GM23338 (cell line): ENCODE data around the gene OLFM1. TPM values are rescaled to one million over a fixed set of nuclear protein-coding genes. Genes with fewer than 3 reads are reported as not detected.

ENCODE experiments used
- ATAC-seq: fragments of 200-7000 bp; cut with Tn5 transposase; 3 replicates; pipeline ENCODE4 v1.9.1; 2020
- DNase-seq: peaks from one replicate; pipeline ENCODE4 v3.0.0-alpha.2; 2015; ENCODE audit warnings: low spot score
- H2AFZ ChIP-seq: fragments of 200-600 bp; sonication (generic); 2 replicates; pipeline ENCODE4 v1.8.0; 2016; ENCODE audit warnings: antibody characterized with exemption, mild to moderate bottlenecking, moderate library complexity
- H3F3A ChIP-seq: fragments of 200-600 bp; sonication (generic); replicated peaks from 2 replicates; pipeline ENCODE4 v1.8.0; 2017; ENCODE audit warnings: antibody characterized with exemption, mixed run types, low read depth
- H3K27ac ChIP-seq: fragments of 200-600 bp; sonication (generic); 2 replicates; pipeline ENCODE4 v1.6.1; 2016; ENCODE audit warnings: low read depth
- H3K27me3 ChIP-seq: fragments of 200-600 bp; sonication (generic); 2 replicates; pipeline ENCODE4 v1.8.0; 2016; ENCODE audit warnings: mild to moderate bottlenecking, mixed run types, moderate library complexity; ENCODE audit not compliant: insufficient read depth
- H3K36me3 ChIP-seq: fragments of 200-600 bp; sonication (generic); 2 replicates; pipeline ENCODE4 v1.8.0; 2016; ENCODE audit warnings: mild to moderate bottlenecking; ENCODE audit not compliant: insufficient read depth
- H3K4me1 ChIP-seq: fragments of 200-600 bp; sonication (generic); 2 replicates; pipeline ENCODE4 v1.8.0; 2016; ENCODE audit warnings: mild to moderate bottlenecking, moderate library complexity; ENCODE audit not compliant: insufficient read depth
- H3K4me2 ChIP-seq: fragments of 200-600 bp; sonication (generic); 2 replicates; pipeline ENCODE4 v1.7.1; 2017; ENCODE audit warnings: mixed run types
- H3K4me3 ChIP-seq: fragments of 200-600 bp; sonication (generic); 2 replicates; pipeline ENCODE4 v1.6.1; 2016; ENCODE audit warnings: mixed run types
- H3K79me2 ChIP-seq: fragments of 200-600 bp; sonication (generic); replicated peaks from 2 replicates; pipeline ENCODE4 v1.8.0; 2017; ENCODE audit warnings: mild to moderate bottlenecking; ENCODE audit not compliant: insufficient read depth
- H3K9me2 ChIP-seq: fragments of 200-600 bp; sonication (generic); 2 replicates; pipeline ENCODE4 v1.8.0; 2017; ENCODE audit not compliant: insufficient read depth
- H4K20me1 ChIP-seq: fragments of 200-600 bp; sonication (generic); replicated peaks from 2 replicates; pipeline ENCODE4 v1.8.0; 2017; ENCODE audit warnings: mild to moderate bottlenecking; ENCODE audit not compliant: insufficient read depth
- H3K27ac Mint-ChIP-seq: 2 replicates; pipeline ENCODE4 v1.8.0; 2020; ENCODE audit warnings: inconsistent platforms, mild to moderate bottlenecking, moderate library complexity, mixed read lengths
- H3K27me3 Mint-ChIP-seq: 3 replicates; pipeline ENCODE4 v1.8.0; 2022; ENCODE audit warnings: low read depth, mild to moderate bottlenecking, moderate library complexity, mixed read lengths, inconsistent platforms; ENCODE audit not compliant: insufficient read depth, poor library complexity
- H3K36me3 Mint-ChIP-seq: 3 replicates; pipeline ENCODE4 v1.8.0; 2021; ENCODE audit warnings: low read depth, mild to moderate bottlenecking, inconsistent platforms, moderate library complexity, mixed read lengths
- H3K4me1 Mint-ChIP-seq: 3 replicates; pipeline ENCODE4 v1.8.0; 2020; ENCODE audit warnings: mild to moderate bottlenecking, inconsistent platforms, mixed read lengths
- H3K4me3 Mint-ChIP-seq: 3 replicates; pipeline ENCODE4 v1.8.0; 2021; ENCODE audit warnings: moderate library complexity, mild to moderate bottlenecking, inconsistent platforms, mixed read lengths
- H3K9me3 Mint-ChIP-seq: 3 replicates; pipeline ENCODE4 v1.8.0; 2020; ENCODE audit warnings: moderate library complexity, mild to moderate bottlenecking, inconsistent platforms, mixed read lengths
- CREB1 ChIP-seq: fragments of 250-450 bp; sonication (Bioruptor Pico); IDR thresholded peaks from 2 replicates; pipeline ENCODE4 v1.5.0; 2020; ENCODE audit warnings: low read depth, mild to moderate bottlenecking, moderate library complexity
- EZH2 ChIP-seq: fragments of 200-600 bp; sonication (generic); IDR thresholded peaks from one replicate; pipeline ENCODE4 v1.8.0; 2017; ENCODE audit warnings: antibody characterized with exemption, mild to moderate bottlenecking, low read depth; ENCODE audit not compliant: unreplicated experiment
- EZH2phosphoT487 ChIP-seq: fragments of 200-600 bp; sonication (generic); IDR thresholded peaks from one replicate; pipeline ENCODE4 v1.8.1; 2018; ENCODE audit warnings: antibody characterized with exemption; ENCODE audit not compliant: unreplicated experiment
- JUNB ChIP-seq: IDR thresholded peaks from one replicate; pipeline ENCODE4 v1.6.1; 2016; ENCODE audit warnings: antibody characterized with exemption; ENCODE audit not compliant: unreplicated experiment
- NANOG ChIP-seq: IDR thresholded peaks from 2 replicates; pipeline ENCODE4 v1.6.1; 2016; ENCODE audit warnings: antibody characterized with exemption, borderline replicate concordance
- POLR2AphosphoS5 ChIP-seq: IDR thresholded peaks from 2 replicates; pipeline ENCODE4 v1.6.1; 2016; ENCODE audit warnings: antibody characterized with exemption, low read depth
- STAT1 ChIP-seq: IDR thresholded peaks from one replicate; pipeline ENCODE4 v1.6.1; 2016; ENCODE audit warnings: antibody characterized with exemption; ENCODE audit not compliant: unreplicated experiment
- ZNF114 ChIP-seq: fragments of 250-450 bp; sonication (Bioruptor Pico); IDR thresholded peaks from 2 replicates; pipeline ENCODE4 v1.5.0; 2020; ENCODE audit warnings: mild to moderate bottlenecking, moderate library complexity
- ZNF331 ChIP-seq: fragments of 250-450 bp; sonication (Bioruptor Pico); IDR thresholded peaks from 2 replicates; pipeline ENCODE4 v1.5.0; 2020; ENCODE audit warnings: low read depth, mild to moderate bottlenecking, moderate library complexity
- polyA plus RNA-seq: library from polyadenylated mRNA; unstranded; fragments of >200 nt; fragmentation: Nextera tagmentation; extraction: Ambion mirVana; gene quantifications from 2 replicates; pipeline ENCODE4 v1.2.1, GENCODE V29; 2016
- total RNA-seq: library from RNA; depleted of rRNA; stranded (reverse); fragments of >200 nt; shearing (Covaris generic); gene quantifications from 2 replicates; pipeline ENCODE4 v1.2.3, GENCODE V29; 2014
- TF ChIP-seq, protein P1 (sequence below): IDR thresholded peaks from one replicate; pipeline ENCODE4 v1.6.1; 2018; ENCODE audit warnings: antibody characterized with exemption; ENCODE audit not compliant: unreplicated experiment
- TF ChIP-seq, protein P2 (sequence below): IDR thresholded peaks from 2 replicates; pipeline ENCODE4 v1.6.1; 2016; ENCODE audit warnings: antibody characterized with exemption
- TF ChIP-seq, protein P3 (sequence below), 2 experiments: fragments of 200-600 bp in 1 of 2; sonication (generic) in 1 of 2; conservative IDR thresholded peaks; 2 replicates each; pipeline versions ENCODE4 v1.5.1 to v1.6.1; 2016 to 2017; ENCODE audit warnings: antibody characterized with exemption in 2 of 2, low read depth in 2 of 2, mild to moderate bottlenecking in 2 of 2, moderate library complexity in 1 of 2
- TF ChIP-seq, protein P4 (sequence below): fragments of 250-450 bp; sonication (Bioruptor Pico); IDR thresholded peaks from 2 replicates; pipeline ENCODE4 v1.5.0; 2020; ENCODE audit warnings: mild to moderate bottlenecking, moderate library complexity

The OLFM1 gene
- total and polyA plus RNA-seq, 2 experiments from 2014 or later = 20.6 to 40.1 TPM

DNA sequence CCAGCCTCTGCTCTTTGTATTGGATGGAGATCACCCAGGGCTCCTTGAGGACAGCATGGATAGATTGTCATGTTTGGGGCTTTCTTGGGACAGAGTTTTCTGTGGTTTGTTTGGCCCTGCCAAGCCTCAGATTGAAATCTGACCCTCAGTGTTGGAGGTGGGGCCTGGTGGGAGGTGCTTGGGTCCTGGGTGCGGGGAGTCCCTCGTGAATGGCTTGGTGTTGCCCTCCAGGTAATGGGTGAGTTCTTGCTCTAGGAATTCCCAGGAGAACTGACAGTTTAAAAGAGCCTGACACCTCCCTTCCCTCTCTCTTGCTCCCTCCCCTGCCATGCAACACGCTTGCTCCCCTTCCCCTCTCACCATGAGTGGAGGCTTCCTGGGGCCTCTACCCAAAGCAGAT is 48.6 kb upstream of the OLFM1 start:
- Mint-ChIP-seq H3K27ac (no peak overlapping the region), H3K36me3 (no peaks in the 10 kb centered on the region), H3K27me3 (peaks cover 7% of the 10 kb centered on the region), H3K4me1 (no peaks in the 10 kb centered on the region; the same call in 2 of the 3 replicates), H3K9me3 (no peaks in the 10 kb centered on the region), H3K4me3 (no peak overlapping the region)
- no peak overlapping the region for H3K4me2 ChIP-seq
- H3K27me3 ChIP-seq = no peaks in the 10 kb centered on the region
- H4K20me1 ChIP-seq = no peaks in the 10 kb centered on the region
- no peak for DNase-seq
- ATAC-seq = no peak
- no peak overlapping the region for H2AFZ ChIP-seq
- H3K4me1 ChIP-seq = no peaks in the 10 kb centered on the region
- no peaks in the 10 kb centered on the region for H3K36me3 ChIP-seq
- TF ChIP-seq, protein P1, sequence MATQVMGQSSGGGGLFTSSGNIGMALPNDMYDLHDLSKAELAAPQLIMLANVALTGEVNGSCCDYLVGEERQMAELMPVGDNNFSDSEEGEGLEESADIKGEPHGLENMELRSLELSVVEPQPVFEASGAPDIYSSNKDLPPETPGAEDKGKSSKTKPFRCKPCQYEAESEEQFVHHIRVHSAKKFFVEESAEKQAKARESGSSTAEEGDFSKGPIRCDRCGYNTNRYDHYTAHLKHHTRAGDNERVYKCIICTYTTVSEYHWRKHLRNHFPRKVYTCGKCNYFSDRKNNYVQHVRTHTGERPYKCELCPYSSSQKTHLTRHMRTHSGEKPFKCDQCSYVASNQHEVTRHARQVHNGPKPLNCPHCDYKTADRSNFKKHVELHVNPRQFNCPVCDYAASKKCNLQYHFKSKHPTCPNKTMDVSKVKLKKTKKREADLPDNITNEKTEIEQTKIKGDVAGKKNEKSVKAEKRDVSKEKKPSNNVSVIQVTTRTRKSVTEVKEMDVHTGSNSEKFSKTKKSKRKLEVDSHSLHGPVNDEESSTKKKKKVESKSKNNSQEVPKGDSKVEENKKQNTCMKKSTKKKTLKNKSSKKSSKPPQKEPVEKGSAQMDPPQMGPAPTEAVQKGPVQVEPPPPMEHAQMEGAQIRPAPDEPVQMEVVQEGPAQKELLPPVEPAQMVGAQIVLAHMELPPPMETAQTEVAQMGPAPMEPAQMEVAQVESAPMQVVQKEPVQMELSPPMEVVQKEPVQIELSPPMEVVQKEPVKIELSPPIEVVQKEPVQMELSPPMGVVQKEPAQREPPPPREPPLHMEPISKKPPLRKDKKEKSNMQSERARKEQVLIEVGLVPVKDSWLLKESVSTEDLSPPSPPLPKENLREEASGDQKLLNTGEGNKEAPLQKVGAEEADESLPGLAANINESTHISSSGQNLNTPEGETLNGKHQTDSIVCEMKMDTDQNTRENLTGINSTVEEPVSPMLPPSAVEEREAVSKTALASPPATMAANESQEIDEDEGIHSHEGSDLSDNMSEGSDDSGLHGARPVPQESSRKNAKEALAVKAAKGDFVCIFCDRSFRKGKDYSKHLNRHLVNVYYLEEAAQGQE = no peak
- TF ChIP-seq, protein P2, sequence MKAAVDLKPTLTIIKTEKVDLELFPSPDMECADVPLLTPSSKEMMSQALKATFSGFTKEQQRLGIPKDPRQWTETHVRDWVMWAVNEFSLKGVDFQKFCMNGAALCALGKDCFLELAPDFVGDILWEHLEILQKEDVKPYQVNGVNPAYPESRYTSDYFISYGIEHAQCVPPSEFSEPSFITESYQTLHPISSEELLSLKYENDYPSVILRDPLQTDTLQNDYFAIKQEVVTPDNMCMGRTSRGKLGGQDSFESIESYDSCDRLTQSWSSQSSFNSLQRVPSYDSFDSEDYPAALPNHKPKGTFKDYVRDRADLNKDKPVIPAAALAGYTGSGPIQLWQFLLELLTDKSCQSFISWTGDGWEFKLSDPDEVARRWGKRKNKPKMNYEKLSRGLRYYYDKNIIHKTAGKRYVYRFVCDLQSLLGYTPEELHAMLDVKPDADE = no peak
- TF ChIP-seq ZNF331 (no peak), ZNF114 (CRISPR knock-in tag) (no peak), JUNB (no peak), CREB1 (CRISPR knock-in tag) (no peak), EZH2 (no peak), NANOG (no peak), EZH2phosphoT487 (no peak), POLR2AphosphoS5 (no peak), STAT1 (no peak)
- TF ChIP-seq, protein P3, sequence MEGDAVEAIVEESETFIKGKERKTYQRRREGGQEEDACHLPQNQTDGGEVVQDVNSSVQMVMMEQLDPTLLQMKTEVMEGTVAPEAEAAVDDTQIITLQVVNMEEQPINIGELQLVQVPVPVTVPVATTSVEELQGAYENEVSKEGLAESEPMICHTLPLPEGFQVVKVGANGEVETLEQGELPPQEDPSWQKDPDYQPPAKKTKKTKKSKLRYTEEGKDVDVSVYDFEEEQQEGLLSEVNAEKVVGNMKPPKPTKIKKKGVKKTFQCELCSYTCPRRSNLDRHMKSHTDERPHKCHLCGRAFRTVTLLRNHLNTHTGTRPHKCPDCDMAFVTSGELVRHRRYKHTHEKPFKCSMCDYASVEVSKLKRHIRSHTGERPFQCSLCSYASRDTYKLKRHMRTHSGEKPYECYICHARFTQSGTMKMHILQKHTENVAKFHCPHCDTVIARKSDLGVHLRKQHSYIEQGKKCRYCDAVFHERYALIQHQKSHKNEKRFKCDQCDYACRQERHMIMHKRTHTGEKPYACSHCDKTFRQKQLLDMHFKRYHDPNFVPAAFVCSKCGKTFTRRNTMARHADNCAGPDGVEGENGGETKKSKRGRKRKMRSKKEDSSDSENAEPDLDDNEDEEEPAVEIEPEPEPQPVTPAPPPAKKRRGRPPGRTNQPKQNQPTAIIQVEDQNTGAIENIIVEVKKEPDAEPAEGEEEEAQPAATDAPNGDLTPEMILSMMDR (conservative IDR thresholded peaks at IDR 0.05; ENCODE audit: low read depth in 2 of 2) = no peak
- TF ChIP-seq, protein P4, sequence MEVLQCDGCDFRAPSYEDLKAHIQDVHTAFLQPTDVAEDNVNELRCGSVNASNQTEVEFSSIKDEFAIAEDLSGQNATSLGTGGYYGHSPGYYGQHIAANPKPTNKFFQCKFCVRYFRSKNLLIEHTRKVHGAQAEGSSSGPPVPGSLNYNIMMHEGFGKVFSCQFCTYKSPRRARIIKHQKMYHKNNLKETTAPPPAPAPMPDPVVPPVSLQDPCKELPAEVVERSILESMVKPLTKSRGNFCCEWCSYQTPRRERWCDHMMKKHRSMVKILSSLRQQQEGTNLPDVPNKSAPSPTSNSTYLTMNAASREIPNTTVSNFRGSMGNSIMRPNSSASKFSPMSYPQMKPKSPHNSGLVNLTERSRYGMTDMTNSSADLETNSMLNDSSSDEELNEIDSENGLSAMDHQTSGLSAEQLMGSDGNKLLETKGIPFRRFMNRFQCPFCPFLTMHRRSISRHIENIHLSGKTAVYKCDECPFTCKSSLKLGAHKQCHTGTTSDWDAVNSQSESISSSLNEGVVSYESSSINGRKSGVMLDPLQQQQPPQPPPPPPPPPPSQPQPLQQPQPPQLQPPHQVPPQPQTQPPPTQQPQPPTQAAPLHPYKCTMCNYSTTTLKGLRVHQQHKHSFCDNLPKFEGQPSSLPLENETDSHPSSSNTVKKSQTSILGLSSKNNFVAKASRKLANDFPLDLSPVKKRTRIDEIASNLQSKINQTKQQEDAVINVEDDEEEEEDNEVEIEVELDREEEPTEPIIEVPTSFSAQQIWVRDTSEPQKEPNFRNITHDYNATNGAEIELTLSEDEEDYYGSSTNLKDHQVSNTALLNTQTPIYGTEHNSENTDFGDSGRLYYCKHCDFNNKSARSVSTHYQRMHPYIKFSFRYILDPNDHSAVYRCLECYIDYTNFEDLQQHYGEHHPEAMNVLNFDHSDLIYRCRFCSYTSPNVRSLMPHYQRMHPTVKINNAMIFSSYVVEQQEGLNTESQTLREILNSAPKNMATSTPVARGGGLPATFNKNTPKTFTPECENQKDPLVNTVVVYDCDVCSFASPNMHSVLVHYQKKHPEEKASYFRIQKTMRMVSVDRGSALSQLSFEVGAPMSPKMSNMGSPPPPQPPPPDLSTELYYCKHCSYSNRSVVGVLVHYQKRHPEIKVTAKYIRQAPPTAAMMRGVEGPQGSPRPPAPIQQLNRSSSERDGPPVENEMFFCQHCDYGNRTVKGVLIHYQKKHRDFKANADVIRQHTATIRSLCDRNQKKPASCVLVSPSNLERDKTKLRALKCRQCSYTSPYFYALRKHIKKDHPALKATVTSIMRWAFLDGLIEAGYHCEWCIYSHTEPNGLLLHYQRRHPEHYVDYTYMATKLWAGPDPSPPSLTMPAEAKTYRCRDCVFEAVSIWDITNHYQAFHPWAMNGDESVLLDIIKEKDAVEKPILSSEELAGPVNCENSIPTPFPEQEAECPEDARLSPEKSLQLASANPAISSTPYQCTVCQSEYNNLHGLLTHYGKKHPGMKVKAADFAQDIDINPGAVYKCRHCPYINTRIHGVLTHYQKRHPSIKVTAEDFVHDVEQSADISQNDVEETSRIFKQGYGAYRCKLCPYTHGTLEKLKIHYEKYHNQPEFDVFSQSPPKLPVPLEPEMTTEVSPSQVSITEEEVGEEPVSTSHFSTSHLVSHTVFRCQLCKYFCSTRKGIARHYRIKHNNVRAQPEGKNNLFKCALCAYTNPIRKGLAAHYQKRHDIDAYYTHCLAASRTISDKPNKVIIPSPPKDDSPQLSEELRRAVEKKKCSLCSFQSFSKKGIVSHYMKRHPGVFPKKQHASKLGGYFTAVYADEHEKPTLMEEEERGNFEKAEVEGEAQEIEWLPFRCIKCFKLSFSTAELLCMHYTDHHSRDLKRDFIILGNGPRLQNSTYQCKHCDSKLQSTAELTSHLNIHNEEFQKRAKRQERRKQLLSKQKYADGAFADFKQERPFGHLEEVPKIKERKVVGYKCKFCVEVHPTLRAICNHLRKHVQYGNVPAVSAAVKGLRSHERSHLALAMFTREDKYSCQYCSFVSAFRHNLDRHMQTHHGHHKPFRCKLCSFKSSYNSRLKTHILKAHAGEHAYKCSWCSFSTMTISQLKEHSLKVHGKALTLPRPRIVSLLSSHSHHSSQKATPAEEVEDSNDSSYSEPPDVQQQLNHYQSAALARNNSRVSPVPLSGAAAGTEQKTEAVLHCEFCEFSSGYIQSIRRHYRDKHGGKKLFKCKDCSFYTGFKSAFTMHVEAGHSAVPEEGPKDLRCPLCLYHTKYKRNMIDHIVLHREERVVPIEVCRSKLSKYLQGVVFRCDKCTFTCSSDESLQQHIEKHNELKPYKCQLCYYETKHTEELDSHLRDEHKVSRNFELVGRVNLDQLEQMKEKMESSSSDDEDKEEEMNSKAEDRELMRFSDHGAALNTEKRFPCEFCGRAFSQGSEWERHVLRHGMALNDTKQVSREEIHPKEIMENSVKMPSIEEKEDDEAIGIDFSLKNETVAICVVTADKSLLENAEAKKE (CRISPR knock-in tag) = no peak
- H3K4me3 ChIP-seq = no peak overlapping the region
- H3K9me2 ChIP-seq = no peaks in the 10 kb centered on the region
- no peaks in the 10 kb centered on the region for H3F3A ChIP-seq
- H3K79me2 ChIP-seq = no peaks in the 10 kb centered on the region
- H3K27ac ChIP-seq = no peak overlapping the region
